GM21723 (cell line): ENCODE data around the gene SMIM41.
"Not testable (repeated sequence)": the region's sequence is repeated elsewhere in the genome, so short reads cannot be mapped to it uniquely, and the experiment has no call there.

Experiments
- ATAC-seq: cut with Tn5 transposase; IDR thresholded peaks from one replicate; pipeline ENCODE4 v1.9.1; 2021; ENCODE audit warnings: mild to moderate bottlenecking, moderate library complexity; ENCODE audit not compliant: unreplicated experiment

Gene SMIM41

DNA sequence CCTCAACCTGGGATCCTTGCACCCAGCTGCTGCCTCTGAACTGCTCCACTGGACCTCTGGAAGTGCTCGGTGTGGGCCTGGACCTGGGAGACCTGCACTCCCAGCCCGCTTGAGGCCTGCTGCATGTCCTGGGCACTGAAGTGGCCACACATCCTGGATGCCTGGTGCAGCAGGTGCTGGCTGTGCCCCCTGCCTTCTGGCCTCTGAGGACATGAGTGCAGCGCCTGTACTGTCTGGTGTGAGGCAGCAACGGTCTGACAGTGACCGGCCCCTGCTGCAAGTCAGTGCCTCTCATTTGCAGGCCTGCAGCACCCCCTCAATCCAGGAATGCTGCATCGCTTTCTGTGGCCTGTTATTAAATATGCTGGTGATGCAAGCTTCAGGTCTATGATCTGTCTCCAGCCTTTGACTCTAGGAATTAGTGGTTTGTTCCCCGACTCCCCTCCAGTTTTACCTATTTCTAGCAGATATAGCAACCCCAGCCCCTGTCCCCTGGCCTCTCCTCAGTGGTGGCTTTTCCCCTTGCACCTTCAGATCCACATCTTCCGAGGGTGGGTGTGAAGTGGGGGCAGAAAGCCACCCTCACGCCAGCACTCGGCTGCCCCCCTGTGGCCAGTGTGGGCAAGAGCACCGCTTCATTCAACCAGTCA lies 3.6 kb downstream of the SMIM41 start:
- no peak for ATAC-seq

DNA sequence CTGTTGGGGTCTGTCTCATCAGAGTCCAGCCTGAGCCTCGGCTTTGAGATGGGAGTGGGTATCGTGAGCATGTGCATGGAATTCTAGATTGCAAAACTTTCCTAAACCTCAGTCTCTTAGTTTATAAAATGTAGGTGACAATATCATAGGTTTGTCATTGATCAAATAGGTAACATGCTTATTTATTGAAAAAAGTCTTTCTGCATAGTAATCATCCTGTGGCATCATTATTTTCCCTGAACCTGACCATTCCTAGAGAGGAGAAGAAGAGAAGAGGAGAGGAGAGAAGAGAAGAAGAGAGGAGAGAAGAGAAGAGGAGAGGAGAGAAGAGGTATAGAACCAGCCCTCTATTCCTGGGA lies 4.1 kb downstream of the SMIM41 start:
- ATAC-seq = no peak

DNA sequence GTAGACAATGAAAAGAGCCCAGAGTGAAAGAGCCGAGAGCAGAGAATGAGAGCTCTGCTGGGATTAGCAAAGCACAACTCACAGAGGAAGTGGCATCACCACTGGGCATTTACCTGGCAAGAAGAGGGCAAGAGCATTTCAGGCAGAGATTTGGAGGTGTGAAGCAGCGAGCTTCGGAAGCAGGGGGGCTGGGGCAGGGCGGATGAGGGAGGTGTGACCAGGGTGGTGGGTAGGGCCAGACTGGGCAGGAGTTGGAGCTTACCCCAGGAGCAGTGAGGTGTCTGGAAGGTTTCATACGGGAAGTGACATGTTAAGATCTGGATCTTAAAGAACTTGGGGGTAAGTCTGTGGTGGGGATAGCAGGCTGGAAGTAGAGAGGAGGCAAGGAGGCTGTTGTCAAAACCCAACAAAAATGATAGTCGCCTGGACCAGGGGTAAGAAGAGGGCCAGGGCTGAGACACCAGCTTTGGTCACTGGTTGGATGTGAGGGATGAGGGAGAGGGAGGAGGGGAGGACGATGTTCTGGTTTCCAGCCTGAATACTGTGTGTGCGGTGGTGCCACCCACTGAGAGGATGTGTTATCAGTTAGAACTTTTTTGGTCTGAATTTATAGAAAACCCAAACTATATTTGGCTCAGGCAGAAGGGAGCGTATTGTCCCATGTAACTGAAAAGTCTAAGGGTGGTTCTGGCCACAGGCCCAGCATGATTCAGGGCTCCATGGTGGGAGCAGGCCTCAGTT lies 5.2 kb downstream of the SMIM41 start:
- ATAC-seq = no peak

- no peak for ATAC-seq
These were observed 6.2 kb downstream of the SMIM41 start for GRCh38 chr12:52085682-52086180.

DNA sequence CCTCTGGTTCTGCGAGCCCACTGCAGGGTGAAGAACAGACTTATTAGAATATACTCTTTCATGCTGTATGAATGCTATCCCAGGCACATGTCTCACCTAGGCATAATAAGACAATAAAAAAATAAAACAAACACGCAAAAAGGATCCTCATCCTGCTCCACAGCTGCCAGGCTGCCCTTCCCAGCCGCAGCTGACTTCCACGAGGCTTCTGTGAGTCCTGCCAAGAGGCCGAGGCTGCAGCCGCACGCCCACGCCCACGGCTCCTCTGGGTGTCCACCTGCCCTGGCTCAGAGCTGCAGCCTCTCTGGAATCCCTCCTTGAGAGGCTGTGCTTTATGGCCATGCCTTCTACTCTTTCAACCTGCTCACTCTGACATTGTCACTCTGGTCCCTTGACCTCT lies 6.9 kb downstream of the SMIM41 start:
- no peak for ATAC-seq

DNA sequence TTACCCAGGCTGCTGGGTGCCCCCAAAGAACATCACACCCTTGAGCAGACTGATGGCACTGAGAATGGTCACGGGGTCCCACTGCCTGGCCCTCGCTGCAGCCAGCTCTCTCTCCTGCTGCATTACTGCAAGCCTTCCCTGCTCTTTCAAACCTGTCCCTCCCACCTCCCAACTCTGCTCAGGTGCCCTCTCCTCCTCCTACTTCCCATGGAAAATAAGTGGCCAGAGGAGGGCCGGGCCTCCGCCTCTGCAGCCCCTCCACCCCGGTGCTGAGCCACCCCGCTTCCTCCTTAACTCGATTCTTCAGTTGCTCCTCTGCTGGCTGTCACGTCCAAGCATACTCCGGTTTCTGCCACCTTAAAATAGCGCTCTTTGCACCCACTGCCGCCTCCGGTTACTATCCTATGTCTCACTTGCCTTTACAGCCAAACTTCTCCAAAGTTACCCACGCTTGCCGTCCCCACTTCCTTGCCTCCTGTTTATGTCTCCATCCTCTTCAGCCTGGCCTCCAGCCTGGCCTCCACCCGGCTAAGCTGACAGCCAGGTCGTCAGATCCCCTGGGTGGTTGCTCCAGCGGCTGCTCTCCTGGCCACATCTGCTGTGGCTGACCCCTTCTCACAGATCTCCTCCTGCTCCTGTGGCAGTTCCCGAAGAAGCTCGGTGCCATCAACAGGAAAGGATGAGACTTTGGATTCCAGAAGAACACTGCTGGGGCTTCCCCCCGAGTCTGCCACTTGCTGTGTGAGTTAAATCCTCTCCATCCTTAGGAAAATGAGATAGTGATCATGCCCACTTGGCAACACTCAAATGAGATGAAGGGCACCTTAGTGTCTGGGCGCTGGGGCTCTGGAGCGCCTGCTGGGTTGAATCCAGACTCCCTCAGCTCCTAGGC lies 7.7 kb downstream of the SMIM41 start:
- ATAC-seq = no peak

DNA sequence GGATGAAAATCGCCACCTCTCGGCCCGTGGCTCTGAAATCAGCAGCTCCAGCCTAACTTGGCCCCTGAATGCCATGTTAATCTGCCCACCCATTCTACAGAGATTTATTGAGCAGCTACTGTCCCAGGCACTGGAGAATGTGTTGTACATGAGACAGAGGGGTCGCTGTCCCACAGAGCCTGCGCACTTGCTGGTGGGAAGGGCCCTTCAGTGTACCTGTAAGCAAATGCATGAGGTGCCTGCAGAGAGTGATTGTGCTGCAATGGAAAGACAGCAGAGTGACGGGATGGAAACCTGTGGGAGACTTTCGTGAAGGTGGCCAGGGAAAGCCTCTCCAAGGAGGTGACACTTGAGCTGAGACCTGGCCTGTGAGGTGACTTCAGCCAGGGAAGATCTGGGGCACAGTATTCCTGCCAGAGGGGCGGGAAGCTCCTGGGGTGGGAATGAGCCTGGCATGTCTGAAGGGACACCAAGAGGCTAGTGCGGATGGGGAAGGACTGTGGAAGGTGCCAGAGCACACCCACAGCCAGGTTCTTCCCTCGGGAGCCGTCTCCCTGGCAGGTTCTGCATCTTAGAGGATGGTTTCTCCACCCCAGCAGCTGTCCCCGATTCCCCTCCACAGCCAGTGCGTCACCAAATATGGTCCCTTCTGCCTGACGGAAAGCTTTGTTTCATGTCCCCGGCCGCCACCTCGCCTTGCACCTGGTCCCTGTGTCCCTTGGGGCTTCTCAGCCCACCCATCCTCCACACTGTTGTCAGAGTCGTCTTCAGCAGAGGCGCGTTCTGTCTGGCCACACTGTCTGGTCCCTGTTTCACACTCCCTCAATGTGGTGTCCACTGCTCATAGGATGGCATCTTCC lies 8.7 kb downstream of the SMIM41 start:
- no peak for ATAC-seq

- ATAC-seq = no peak
These were observed 10.0 kb downstream of the SMIM41 start for GRCh38 chr12:52089491-52089890.

GRCh38 chr12:52090291-52090690 lies 10.8 kb downstream of the SMIM41 start:
- ATAC-seq = no peak

DNA sequence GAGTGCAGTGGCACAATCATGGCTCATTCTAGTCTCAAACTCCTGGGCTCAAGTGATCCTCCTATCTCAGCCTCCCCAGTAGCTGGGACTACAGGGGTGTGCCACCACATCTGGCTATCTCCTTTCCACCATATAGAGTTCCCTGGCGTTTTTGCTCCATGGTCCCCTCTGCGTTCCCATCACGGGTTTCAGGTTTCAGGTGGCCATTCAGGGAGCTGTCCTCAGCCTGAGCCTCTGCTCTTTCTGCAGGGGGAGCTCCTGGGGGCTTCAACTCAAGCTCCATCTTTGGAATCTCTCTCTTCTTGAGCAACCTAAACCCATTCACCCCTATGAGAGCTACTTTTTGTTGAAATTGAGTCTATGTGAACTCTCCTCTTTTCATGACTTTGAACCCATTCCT lies 11.6 kb downstream of the SMIM41 start:
- no peak for ATAC-seq

DNA sequence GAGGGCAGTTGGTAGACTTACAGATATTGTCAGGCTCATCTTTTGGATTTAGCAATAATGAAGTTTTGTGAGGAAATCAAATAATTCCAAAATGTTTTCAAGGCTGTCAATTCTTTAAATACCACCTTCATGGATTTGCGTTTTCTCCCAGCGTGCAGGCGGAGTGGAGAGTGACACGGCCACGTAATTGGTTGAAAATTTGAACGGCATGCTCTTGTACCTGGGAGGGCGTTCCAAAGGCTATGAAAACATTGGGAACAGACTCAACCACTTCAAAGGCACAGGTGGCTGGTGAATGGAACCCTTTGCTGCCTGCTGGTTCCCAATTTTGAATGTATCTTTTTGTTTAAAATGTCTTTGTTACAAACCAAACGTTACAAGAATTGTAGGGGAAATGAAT lies 12.4 kb downstream of the SMIM41 start:
- ATAC-seq = no peak

GRCh38 chr12:52093346-52093745 lies 13.8 kb downstream of the SMIM41 start:
- no peak for ATAC-seq

GRCh38 chr12:52096332-52097044 lies 17.0 kb downstream of the SMIM41 start:
- no peak for ATAC-seq

GRCh38 chr12:52097045-52097666 lies 17.7 kb downstream of the SMIM41 start:
- ATAC-seq = no peak

DNA sequence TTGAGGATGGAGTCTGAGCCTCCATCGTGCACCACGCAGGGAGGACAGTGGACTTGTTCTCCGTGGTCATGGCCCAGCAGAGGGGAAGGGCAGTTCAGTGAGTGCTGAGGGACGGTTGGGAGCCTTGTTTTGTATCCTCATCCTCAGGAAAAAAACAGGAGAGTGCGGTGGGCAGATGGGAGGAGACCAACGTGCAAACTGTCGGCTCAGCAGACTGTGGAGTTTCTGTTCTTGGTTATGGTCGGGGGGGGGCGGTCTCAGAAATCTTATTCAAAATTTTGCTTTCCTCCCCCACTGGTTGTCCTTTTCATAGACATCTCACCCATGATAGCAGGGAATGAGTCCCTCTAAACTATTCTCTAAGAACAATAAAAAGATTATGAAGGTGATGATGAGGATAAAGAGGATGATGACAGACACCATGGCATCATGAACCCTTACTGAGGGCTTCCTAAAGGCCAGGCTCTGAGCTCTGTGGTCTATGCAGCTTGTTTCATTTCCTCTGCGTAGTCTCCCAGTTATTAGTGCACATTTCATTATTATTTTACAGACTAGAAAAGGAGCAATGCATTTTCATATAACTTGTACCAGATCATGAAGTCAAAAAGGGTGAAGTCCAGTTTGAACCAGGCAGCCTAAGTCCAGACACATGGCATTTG lies 25.1 kb downstream of the SMIM41 start:
- not testable (repeated sequence) for ATAC-seq

GRCh38 chr12:52116222-52117125 lies 37.0 kb downstream of the SMIM41 start:
- not testable (repeated sequence) for ATAC-seq

DNA sequence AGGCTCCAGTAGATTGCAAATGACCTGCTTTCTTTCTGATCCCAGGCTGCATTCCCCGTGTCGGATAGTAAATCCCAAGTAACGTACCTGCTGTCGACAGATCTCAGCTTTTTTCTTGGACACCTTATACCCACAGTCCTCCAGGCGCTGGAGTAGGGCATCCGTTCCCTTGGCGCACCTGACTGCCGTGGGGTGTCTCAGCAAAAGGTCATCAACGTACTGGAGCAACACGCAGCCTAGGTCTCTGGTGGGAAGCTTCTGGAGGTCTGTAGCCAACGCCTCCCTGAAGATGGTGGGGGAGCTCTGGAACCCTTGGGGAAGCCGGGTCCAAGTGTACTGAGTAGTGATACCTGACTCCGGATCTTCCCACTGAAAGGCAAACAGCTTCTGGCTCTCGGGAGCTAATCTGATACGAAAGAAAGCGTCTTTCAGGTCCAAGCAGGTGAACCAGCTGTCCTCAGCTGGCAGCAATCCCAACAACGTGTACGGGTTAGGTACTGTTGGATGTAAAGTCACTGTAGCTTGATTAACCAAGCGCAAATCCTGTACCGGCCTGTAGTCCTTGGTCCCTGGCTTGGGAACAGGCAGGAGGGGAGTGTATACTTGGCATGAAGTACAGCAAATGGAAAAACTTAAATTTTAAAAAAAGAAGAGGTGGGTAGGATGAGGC lies 38.4 kb downstream of the SMIM41 start:
- peak; percentile 27 for ATAC-seq
